ENCODE measurements around the gene PCA3.

The PCA3 gene

GRCh38 chr9:76756941-76757673, 7.1 kb upstream of the PCA3 start:
- no peak for DNase-seq

- DNase-seq, result no peak
Observed at GRCh38 chr9:76758476-76758875, 5.8 kb upstream of the PCA3 start.

GRCh38 chr9:76759732-76760131, 4.5 kb upstream of the PCA3 start:
- DNase-seq, result peak; percentile 30 to 76

- DNase-seq, result no peak
Observed at GRCh38 chr9:76761448-76761847, 2.8 kb upstream of the PCA3 start.

- no peak for DNase-seq
Observed at GRCh38 chr9:76766126-76766525, 1.9 kb downstream of the PCA3 start.

- no peak for DNase-seq
Observed at GRCh38 chr9:76772686-76773445, 8.6 kb downstream of the PCA3 start.

- no peak for DNase-seq
Observed at GRCh38 chr9:76784881-76785280, 20.6 kb downstream of the PCA3 start.

GRCh38 chr9:76785501-76785900, 21.3 kb downstream of the PCA3 start:
- no peak for DNase-seq

GRCh38 chr9:76787677-76788076, 23.4 kb downstream of the PCA3 start:
- no peak for DNase-seq

- DNase-seq, result no peak
Observed at GRCh38 chr9:76789840-76790239, 25.6 kb downstream of the PCA3 start.

- DNase-seq, result no peak
Observed at GRCh38 chr9:76793784-76794431, 29.7 kb downstream of the PCA3 start.

- no peak for DNase-seq
Observed at GRCh38 chr9:76796296-76796695, 32.1 kb downstream of the PCA3 start.

GRCh38 chr9:76798527-76798926, 34.3 kb downstream of the PCA3 start:
- no peak for DNase-seq

- DNase-seq, result no peak
Observed at GRCh38 chr9:76799473-76799872, 35.2 kb downstream of the PCA3 start.

- DNase-seq, result no peak
Observed at GRCh38 chr9:76800901-76801300, 36.7 kb downstream of the PCA3 start.

- DNase-seq, result no peak
Observed at GRCh38 chr9:76803083-76803482, 38.8 kb downstream of the PCA3 start.

GRCh38 chr9:76803762-76804161, 39.5 kb downstream of the PCA3 start:
- no peak for DNase-seq

- DNase-seq, result no peak
Observed at GRCh38 chr9:76808636-76809035, 44.4 kb downstream of the PCA3 start.

- DNase-seq, result peak; percentile 10 to 30
Observed at GRCh38 chr9:76810377-76810957, 46.2 kb downstream of the PCA3 start.

GRCh38 chr9:76812591-76812990, 48.4 kb downstream of the PCA3 start:
- DNase-seq, result no peak

GRCh38 chr9:76817489-76817888, 53.3 kb downstream of the PCA3 start:
- no peak for DNase-seq

- DNase-seq, result peak in 1 of 2 experiments; percentile 11
Observed at GRCh38 chr9:76818271-76818670, 54.0 kb downstream of the PCA3 start.

GRCh38 chr9:76820431-76820830, 56.2 kb downstream of the PCA3 start:
- DNase-seq, result no peak

Data from SHP77 (cell line).